Trophoblast cell (in vitro differentiated cells and primary cell): ENCODE measurements around the gene STEAP4.

Experiments
- DNase-seq, 2 donors: peaks; one replicate each; pipeline ENCODE4 v3.0.0-alpha.2; 2016
- H2AFZ ChIP-seq: 2 replicates; pipeline ENCODE4 v1.6.1; 2013; ENCODE audit warnings: low read length, moderate library complexity, mild to moderate bottlenecking; ENCODE audit not compliant: insufficient read depth, poor library complexity
- H2AK5ac ChIP-seq: 2 replicates; pipeline ENCODE4 v1.6.1; 2013; ENCODE audit warnings: mild to moderate bottlenecking, low read length
- H2BK120ac ChIP-seq: 2 replicates; pipeline ENCODE4 v1.6.1; 2013; ENCODE audit warnings: low read length, mild to moderate bottlenecking, moderate library complexity; ENCODE audit not compliant: insufficient read depth, poor library complexity
- H2BK12ac ChIP-seq: 2 replicates; pipeline ENCODE4 v1.6.1; 2013; ENCODE audit warnings: mild to moderate bottlenecking, low read length, moderate library complexity
- H2BK5ac ChIP-seq: 2 replicates; pipeline ENCODE4 v1.6.1; 2013; ENCODE audit warnings: low read length, low read depth, moderate library complexity, mild to moderate bottlenecking; ENCODE audit not compliant: poor library complexity
- H3K14ac ChIP-seq: 2 replicates; pipeline ENCODE4 v1.6.1; 2013; ENCODE audit warnings: mild to moderate bottlenecking, low read length
- H3K18ac ChIP-seq: 2 replicates; pipeline ENCODE4 v1.6.1; 2013; ENCODE audit warnings: mild to moderate bottlenecking, low read length
- H3K23ac ChIP-seq: 2 replicates; pipeline ENCODE4 v1.6.1; 2013; ENCODE audit warnings: low read length
- H3K27ac ChIP-seq: 2 replicates; pipeline ENCODE4 v1.5.1; 2013; ENCODE audit warnings: low read depth, mild to moderate bottlenecking, inconsistent platforms, low read length, moderate library complexity
- H3K27me3 ChIP-seq: 2 replicates; pipeline ENCODE4 v1.6.1; 2013; ENCODE audit warnings: inconsistent platforms, mild to moderate bottlenecking, low read length, moderate library complexity; ENCODE audit not compliant: insufficient read depth
- H3K36me3 ChIP-seq, 2 experiments: 1 replicate in 1 of 2; 2 replicates in 1 of 2; pipeline ENCODE4 v1.6.1; 2013; ENCODE audit warnings: low read length in 2 of 2, mild to moderate bottlenecking in 2 of 2, moderate library complexity in 1 of 2; ENCODE audit not compliant: insufficient read depth in 2 of 2, control insufficient read depth in 1 of 2
- H3K4ac ChIP-seq: 2 replicates; pipeline ENCODE4 v1.6.1; 2013; ENCODE audit warnings: low read depth, mild to moderate bottlenecking, low read length, moderate library complexity
- H3K4me1 ChIP-seq, 2 experiments: 1 replicate in 1 of 2; 2 replicates in 1 of 2; pipeline ENCODE4 v1.6.1; 2013; ENCODE audit warnings: low read length in 2 of 2, mild to moderate bottlenecking in 2 of 2, moderate library complexity in 1 of 2; ENCODE audit not compliant: insufficient read depth in 2 of 2, control insufficient read depth in 1 of 2
- H3K4me2 ChIP-seq: 2 replicates; pipeline ENCODE4 v1.6.1; 2013; ENCODE audit warnings: inconsistent platforms, mild to moderate bottlenecking, low read length, moderate library complexity
- H3K4me3 ChIP-seq: 2 replicates; pipeline ENCODE4 v1.5.1; 2013; ENCODE audit warnings: mild to moderate bottlenecking, low read depth, low read length, inconsistent platforms
- H3K79me1 ChIP-seq: one replicate; pipeline ENCODE4 v1.6.1; 2013; ENCODE audit warnings: low read length
- H3K79me2 ChIP-seq: 2 replicates; pipeline ENCODE4 v1.6.1; 2013; ENCODE audit warnings: low read length, mild to moderate bottlenecking; ENCODE audit not compliant: control insufficient read depth, insufficient read depth, poor library complexity
- H3K9ac ChIP-seq: 2 replicates; pipeline ENCODE4 v1.6.1; 2013; ENCODE audit warnings: mild to moderate bottlenecking, low read length
- H3K9me3 ChIP-seq: 2 replicates; pipeline ENCODE4 v1.6.1; 2013; ENCODE audit warnings: low read depth, mild to moderate bottlenecking, control low read depth, inconsistent platforms, low read length; ENCODE audit not compliant: insufficient read depth
- H4K12ac ChIP-seq: 2 replicates; pipeline ENCODE4 v1.6.1; 2013; ENCODE audit warnings: low read depth, mild to moderate bottlenecking, low read length, moderate library complexity
- H4K8ac ChIP-seq: 2 replicates; pipeline ENCODE4 v1.6.1; 2013; ENCODE audit warnings: low read depth, mild to moderate bottlenecking, low read length, moderate library complexity
- H4K91ac ChIP-seq: one replicate; pipeline ENCODE4 v1.6.1; 2013; ENCODE audit warnings: low read depth, mild to moderate bottlenecking, low read length, moderate library complexity
- WGBS: extraction: QIAGEN DNeasy Blood & Tissue Kit; methylation state at CpG from one replicate; pipeline ENCODE4 v1.1.7; 2013; ENCODE audit warnings: missing lambda C conversion rate; ENCODE audit not compliant: insufficient read length, insufficient coverage; ENCODE audit errors: extremely low coverage; 5-methylcytosine and 5-hydroxymethylcytosine counted together

Gene STEAP4

GRCh38 chr7:88321694-88322093 is 15.0 kb upstream of the STEAP4 start:
- Histone ChIP-seq H3K79me1 (no peaks in the 10 kb centered on the region), H3K4me3 (no peak overlapping the region), H2BK12ac (no peak overlapping the region), H3K9ac (no peak overlapping the region), H2AFZ (no peak overlapping the region), H3K27me3 (no peaks in the 10 kb centered on the region), H2BK5ac (no peak overlapping the region), H4K91ac (no peak overlapping the region), H3K4ac (no peak overlapping the region), H2AK5ac (no peak overlapping the region), H4K12ac (no peak overlapping the region), H3K27ac (no peak overlapping the region), H2BK120ac (no peak overlapping the region), H3K23ac (no peak overlapping the region), H3K9me3 (no peaks in the 10 kb centered on the region), H3K18ac (no peak overlapping the region), H3K36me3 (no peaks in the 10 kb centered on the region), H3K4me2 (no peak overlapping the region), H3K4me1 (no peaks in the 10 kb centered on the region), H3K14ac (no peak overlapping the region), H4K8ac (no peak overlapping the region), H3K79me2 (no peaks in the 10 kb centered on the region)
- no CpG with 5 or more reads among the region's 1 CpG for WGBS
- no peak for DNase-seq

- Histone ChIP-seq H3K4me3 (no peak overlapping the region), H4K8ac (no peak overlapping the region), H3K14ac (no peak overlapping the region), H3K9me3 (no peaks in the 10 kb centered on the region), H3K79me1 (no peaks in the 10 kb centered on the region), H3K18ac (no peak overlapping the region), H4K91ac (no peak overlapping the region), H3K4ac (no peak overlapping the region), H3K36me3 (no peaks in the 10 kb centered on the region), H3K27ac (no peak overlapping the region), H3K27me3 (no peaks in the 10 kb centered on the region), H3K79me2 (no peaks in the 10 kb centered on the region), H2AK5ac (no peak overlapping the region), H2BK5ac (no peak overlapping the region), H3K9ac (no peak overlapping the region), H4K12ac (no peak overlapping the region), H2AFZ (no peak overlapping the region), H3K4me1 (no peaks in the 10 kb centered on the region), H2BK12ac (no peak overlapping the region), H2BK120ac (no peak overlapping the region), H3K4me2 (no peak overlapping the region), H3K23ac (no peak overlapping the region)
- WGBS: no CpG with 5 or more reads among the region's 2 CpGs
- peak; percentile 35 to 38 for DNase-seq
These were observed 11.5 kb upstream of the STEAP4 start for GRCh38 chr7:88318196-88318595.

GRCh38 chr7:88317422-88317821 is 10.7 kb upstream of the STEAP4 start:
- no peak overlapping the region for H3K4ac ChIP-seq
- no peaks in the 10 kb centered on the region for H3K27me3 ChIP-seq
- H3K14ac ChIP-seq: no peak overlapping the region
- no peak overlapping the region for H4K12ac ChIP-seq
- H3K27ac ChIP-seq: no peak overlapping the region
- H3K9ac ChIP-seq: no peak overlapping the region
- H2AFZ ChIP-seq: no peak overlapping the region
- no peaks in the 10 kb centered on the region for H3K9me3 ChIP-seq
- H3K4me1 ChIP-seq: no peaks in the 10 kb centered on the region
- H3K23ac ChIP-seq: no peak overlapping the region
- H4K91ac ChIP-seq: no peak overlapping the region
- DNase-seq: peak in 1 of 2 donors; percentile 38
- no peak overlapping the region for H3K4me3 ChIP-seq
- H4K8ac ChIP-seq: no peak overlapping the region
- no peaks in the 10 kb centered on the region for H3K79me1 ChIP-seq
- H3K18ac ChIP-seq: no peak overlapping the region
- no peak overlapping the region for H3K4me2 ChIP-seq
- no peak overlapping the region for H2BK5ac ChIP-seq
- H3K79me2 ChIP-seq: no peaks in the 10 kb centered on the region
- no peak overlapping the region for H2BK12ac ChIP-seq
- H2BK120ac ChIP-seq: no peak overlapping the region
- H2AK5ac ChIP-seq: no peak overlapping the region
- WGBS: no CpG with 5 or more reads among the region's 1 CpG
- no peaks in the 10 kb centered on the region for H3K36me3 ChIP-seq

- WGBS: no CpG with 5 or more reads among the region's 1 CpG
- H3K9me3 ChIP-seq: no peaks in the 10 kb centered on the region
- no peak overlapping the region for H4K8ac ChIP-seq
- no peak overlapping the region for H3K18ac ChIP-seq
- H2AK5ac ChIP-seq: no peak overlapping the region
- H3K4ac ChIP-seq: no peak overlapping the region
- H2BK120ac ChIP-seq: no peak overlapping the region
- no peak overlapping the region for H3K9ac ChIP-seq
- H3K4me3 ChIP-seq: no peak overlapping the region
- no peak overlapping the region for H3K4me2 ChIP-seq
- H3K23ac ChIP-seq: no peak overlapping the region
- H3K79me2 ChIP-seq: no peaks in the 10 kb centered on the region
- no peak overlapping the region for H4K12ac ChIP-seq
- no peak overlapping the region for H2BK12ac ChIP-seq
- DNase-seq: no peak
- no peak overlapping the region for H4K91ac ChIP-seq
- H2BK5ac ChIP-seq: no peak overlapping the region
- H3K36me3 ChIP-seq: no peaks in the 10 kb centered on the region
- no peak overlapping the region for H3K27ac ChIP-seq
- H3K4me1 ChIP-seq: no peaks in the 10 kb centered on the region
- no peak overlapping the region for H2AFZ ChIP-seq
- H3K14ac ChIP-seq: no peak overlapping the region
- H3K79me1 ChIP-seq: no peaks in the 10 kb centered on the region
- H3K27me3 ChIP-seq: no peaks in the 10 kb centered on the region
These were observed 9.8 kb upstream of the STEAP4 start for GRCh38 chr7:88316456-88316855.
